ENCODE measurements around the gene TCF12. TPM values are rescaled to one million over a fixed set of nuclear protein-coding genes. Genes with fewer than 3 reads are reported as not detected.

TCF12 gene
- total and polyA plus RNA-seq, 2 of the 8 experiments (the other 6 are each of a cell fraction or from before 2014, with no cell fraction given): 85.8 to 101 TPM

DNA sequence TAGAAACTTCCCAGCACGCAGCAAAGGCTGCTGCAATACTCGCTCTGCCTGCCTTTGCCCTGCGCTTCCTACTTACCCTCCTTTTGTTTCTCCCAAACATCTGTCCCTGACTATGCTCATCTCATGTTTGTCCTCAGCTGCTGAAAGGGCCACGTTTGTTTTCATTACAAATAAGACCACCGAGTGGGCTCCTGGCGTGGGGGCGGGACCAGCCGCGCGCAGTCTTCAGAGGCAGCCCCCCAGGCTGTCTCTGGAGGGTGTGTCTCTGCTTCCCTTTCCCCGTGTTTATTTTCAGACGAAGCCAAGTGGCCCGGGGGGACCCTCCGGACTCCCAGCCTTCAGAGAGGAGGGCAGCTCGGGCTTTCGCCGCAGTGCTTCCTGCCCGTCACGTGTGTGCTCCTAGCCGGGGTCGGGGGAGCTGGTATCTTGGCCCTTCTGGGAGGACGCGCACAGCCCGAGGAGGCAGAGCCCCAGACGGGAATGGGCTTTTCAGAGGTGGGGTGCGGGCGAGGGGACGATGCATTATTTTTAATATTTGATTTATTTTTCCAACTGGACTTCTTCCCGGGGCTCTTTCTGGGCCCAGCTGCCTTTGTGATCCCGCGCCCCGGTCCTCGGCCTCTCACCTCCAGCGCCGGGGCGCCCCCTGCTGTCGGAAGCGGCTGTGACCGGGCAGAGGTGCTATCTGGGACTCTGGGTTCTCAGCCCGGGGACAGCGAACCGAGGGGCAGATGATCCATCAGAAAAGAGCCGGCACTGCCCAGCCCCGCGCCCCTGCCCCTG is 387.9 kb downstream of the TCF12 start (continued):
- no peak for TF ChIP-seq EZH2 (IDR thresholded peaks at IDR 0.05; ENCODE audit: low read depth, low read length, severe bottlenecking)
- TF ChIP-seq TCF12 (IDR thresholded peaks at IDR 0.05; ENCODE audit: low read depth, low read length): no peak
- TF ChIP-seq EP300 (IDR thresholded peaks at IDR 0.05; ENCODE audit: borderline replicate concordance in 1 of 2, low read depth in 2 of 2, low read length in 2 of 2): no peak
- TF ChIP-seq CBX8 (IDR thresholded peaks at IDR 0.05; ENCODE audit: borderline replicate concordance, low read depth, low read length): no peak
- no peak for TF ChIP-seq CHD2 (IDR thresholded peaks at IDR 0.05; ENCODE audit: low read length)
- TF ChIP-seq BACH1 (IDR thresholded peaks at IDR 0.05; ENCODE audit: low read length): no peak
- peak in 1 of 2 experiments; percentile 65; a peak in 2 of 3 replicates for TF ChIP-seq POLR2A (IDR thresholded peaks at IDR 0.05; ENCODE audit: control extremely low read depth in 1 of 2, low read depth in 2 of 2, low read length in 2 of 2)
- peak; percentile 34 for TF ChIP-seq PHF8 (conservative IDR thresholded peaks at IDR 0.05; ENCODE audit: low read depth, low read length)
- no peak for TF ChIP-seq ZNF274 (IDR thresholded peaks at IDR 0.05; ENCODE audit: borderline replicate concordance, extremely low read depth, low read length)
- no peak for TF ChIP-seq YY1 (IDR thresholded peaks at IDR 0.05; ENCODE audit: low read depth, low read length)
- TF ChIP-seq SIX5 (IDR thresholded peaks at IDR 0.05; ENCODE audit: low read depth, low read length): no peak
- TF ChIP-seq, protein P1, sequence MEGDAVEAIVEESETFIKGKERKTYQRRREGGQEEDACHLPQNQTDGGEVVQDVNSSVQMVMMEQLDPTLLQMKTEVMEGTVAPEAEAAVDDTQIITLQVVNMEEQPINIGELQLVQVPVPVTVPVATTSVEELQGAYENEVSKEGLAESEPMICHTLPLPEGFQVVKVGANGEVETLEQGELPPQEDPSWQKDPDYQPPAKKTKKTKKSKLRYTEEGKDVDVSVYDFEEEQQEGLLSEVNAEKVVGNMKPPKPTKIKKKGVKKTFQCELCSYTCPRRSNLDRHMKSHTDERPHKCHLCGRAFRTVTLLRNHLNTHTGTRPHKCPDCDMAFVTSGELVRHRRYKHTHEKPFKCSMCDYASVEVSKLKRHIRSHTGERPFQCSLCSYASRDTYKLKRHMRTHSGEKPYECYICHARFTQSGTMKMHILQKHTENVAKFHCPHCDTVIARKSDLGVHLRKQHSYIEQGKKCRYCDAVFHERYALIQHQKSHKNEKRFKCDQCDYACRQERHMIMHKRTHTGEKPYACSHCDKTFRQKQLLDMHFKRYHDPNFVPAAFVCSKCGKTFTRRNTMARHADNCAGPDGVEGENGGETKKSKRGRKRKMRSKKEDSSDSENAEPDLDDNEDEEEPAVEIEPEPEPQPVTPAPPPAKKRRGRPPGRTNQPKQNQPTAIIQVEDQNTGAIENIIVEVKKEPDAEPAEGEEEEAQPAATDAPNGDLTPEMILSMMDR (IDR thresholded peaks at IDR 0.05; ENCODE audit: control extremely low read depth in 1 of 3, insufficient read depth in 1 of 3, low read depth in 1 of 3, low read length in 3 of 3): peak; percentile 75 to 86 (median 82)
- peak; percentile 46; the same call in 1 of the 2 replicates for TF ChIP-seq CREB1 (IDR thresholded peaks at IDR 0.05)
- TF ChIP-seq, protein P2, sequence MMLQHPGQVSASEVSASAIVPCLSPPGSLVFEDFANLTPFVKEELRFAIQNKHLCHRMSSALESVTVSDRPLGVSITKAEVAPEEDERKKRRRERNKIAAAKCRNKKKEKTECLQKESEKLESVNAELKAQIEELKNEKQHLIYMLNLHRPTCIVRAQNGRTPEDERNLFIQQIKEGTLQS (IDR thresholded peaks at IDR 0.05; ENCODE audit: insufficient read depth, low read depth, low read length): no peak
- TF ChIP-seq SP2 (IDR thresholded peaks at IDR 0.05; ENCODE audit: low read length): no peak
- 0 out of 2 replicates have a peak, but pooled peaks have one; percentile 7 for TF ChIP-seq POLR2AphosphoS5 (IDR thresholded peaks at IDR 0.05; ENCODE audit: low read depth, low read length)
- no peak for TF ChIP-seq SP1 (IDR thresholded peaks at IDR 0.05; ENCODE audit: low read depth, low read length)
- no peak for TF ChIP-seq RXRA (IDR thresholded peaks at IDR 0.05; ENCODE audit: insufficient read depth, low read depth, low read length)
- no peak for TF ChIP-seq POU5F1 (IDR thresholded peaks at IDR 0.05; ENCODE audit: low read depth, low read length)
- peak; percentile 31; the same call in 1 of the 2 replicates for TF ChIP-seq TBP (IDR thresholded peaks at IDR 0.05; ENCODE audit: low read depth, low read length)
- no peak for TF ChIP-seq MAFK (IDR thresholded peaks at IDR 0.05; ENCODE audit: low read depth, low read length)
- TF ChIP-seq SP4 (IDR thresholded peaks at IDR 0.05; ENCODE audit: low read length): peak; percentile 77
- peak; percentile 74 for TF ChIP-seq TAF1 (IDR thresholded peaks at IDR 0.05; ENCODE audit: low read depth, low read length)
